A549 (cell line): Measurements from ENCODE around the gene SIDT1.

ENCODE experiments used
- CTCF ChIP-seq: fragments of >200 bp; sonication (Bioruptor Twin); formaldehyde crosslinking; IDR thresholded peaks from 3 replicates; pipeline ENCODE4 v1.5.1; 2016
- MAX ChIP-seq: IDR thresholded peaks from 2 replicates; pipeline ENCODE4 v1.6.1; 2012
- POLR2A ChIP-seq: IDR thresholded peaks from 2 replicates; pipeline ENCODE4 v1.6.1; 2012; ENCODE audit warnings: mild to moderate bottlenecking, low read length
- ZFP36 ChIP-seq: fragments of 450-650 bp; IDR thresholded peaks from 2 replicates; pipeline ENCODE4 v1.6.1; 2014; ENCODE audit warnings: borderline replicate concordance; ENCODE audit not compliant: partially characterized antibody

GRCh38 chr3:113649174-113649845, 117.0 kb downstream of the SIDT1 start:
- TF ChIP-seq CTCF (no peak), POLR2A (no peak), MAX (no peak), ZFP36 (no peak)
